Measurements from ENCODE around the gene MAP3K5. TPM values are rescaled to one million over a fixed set of nuclear protein-coding genes. Genes with fewer than 3 reads are reported as not detected.

MAP3K5 gene
- 4.7 and 9.9 TPM in 2 replicates for total RNA-seq (ENCODE audit: low replicate concordance)
- long read RNA-seq, partial matches to known transcripts = 3 of 7 reads
- long read RNA-seq, other reads (novel, unspliced or antisense) = 4 of 7 reads

GRCh38 chr6:136792410-136793262 lies at the start of gene MAP3K5:
MAP3K5 (minus strand) TSS chr6:136792477; CDS start chr6:136792157, 320 bp downstream.
- Mint-ChIP-seq H3K27ac (peak within 1 kb of the TSS; percentile 88), H3K9me3 (peaks cover 3% of the 10 kb centered on the region), H3K4me1 (ENCODE audit: unreplicated experiment) (peaks cover 7% of the 10 kb centered on the region), H3K4me3 (peak within 1 kb of the TSS; percentile 94), H3K36me3 (no peaks in the 10 kb centered on the region), H3K27me3 (peaks cover 33% of the 10 kb centered on the region)
- peak; percentile 90 for DNase-seq (ENCODE audit: extremely low spot score, unreplicated experiment)
- peak; percentile 78 for TF ChIP-seq CTCF (conservative IDR thresholded peaks at IDR 0.05)

GRCh38 chr6:136840276-136841001 lies 48.2 kb upstream of the MAP3K5 start:
- H3K9me3 Mint-ChIP-seq = no peaks in the 10 kb centered on the region

GRCh38 chr6:136831873-136832562 lies 39.7 kb upstream of the MAP3K5 start:
- TF ChIP-seq CTCF (conservative IDR thresholded peaks at IDR 0.05) = no peak
- Mint-ChIP-seq H3K4me1 (ENCODE audit: unreplicated experiment) (no peaks in the 10 kb centered on the region), H3K4me3 (no peak overlapping the region), H3K36me3 (peaks cover 49% of the 10 kb centered on the region), H3K9me3 (peaks cover 8% of the 10 kb centered on the region), H3K27ac (no peak overlapping the region), H3K27me3 (no peaks in the 10 kb centered on the region)
- DNase-seq (ENCODE audit: extremely low spot score, unreplicated experiment) = no peak

More at GRCh38 chr6:136840276-136841001, 48.2 kb upstream of the MAP3K5 start:
- H3K27me3 Mint-ChIP-seq = no peaks in the 10 kb centered on the region
- DNase-seq (ENCODE audit: extremely low spot score, unreplicated experiment) = no peak
- no peak for TF ChIP-seq CTCF (conservative IDR thresholded peaks at IDR 0.05)
- peaks cover 10% of the 10 kb centered on the region for H3K36me3 Mint-ChIP-seq
- peaks cover 20% of the 10 kb centered on the region for H3K4me1 Mint-ChIP-seq (ENCODE audit: unreplicated experiment)
- no peak overlapping the region for H3K27ac Mint-ChIP-seq
- H3K4me3 Mint-ChIP-seq = no peak overlapping the region

GRCh38 chr6:136826216-136826615 lies 33.9 kb upstream of the MAP3K5 start:
- DNase-seq (ENCODE audit: extremely low spot score, unreplicated experiment) = no peak
- no peaks in the 10 kb centered on the region for H3K27me3 Mint-ChIP-seq
- TF ChIP-seq CTCF (conservative IDR thresholded peaks at IDR 0.05) = no peak
- H3K27ac Mint-ChIP-seq = no peak overlapping the region
- H3K4me1 Mint-ChIP-seq (ENCODE audit: unreplicated experiment) = peaks cover 6% of the 10 kb centered on the region
- H3K4me3 Mint-ChIP-seq = no peak overlapping the region
- no peaks in the 10 kb centered on the region for H3K9me3 Mint-ChIP-seq
- peaks cover 38% of the 10 kb centered on the region for H3K36me3 Mint-ChIP-seq

GRCh38 chr6:136823128-136823660 lies 30.9 kb upstream of the MAP3K5 start:
- H3K27ac Mint-ChIP-seq = peak overlapping the region; percentile 86
- H3K9me3 Mint-ChIP-seq = no peaks in the 10 kb centered on the region
- no peak for TF ChIP-seq CTCF (conservative IDR thresholded peaks at IDR 0.05)
- H3K27me3 Mint-ChIP-seq = no peaks in the 10 kb centered on the region
- DNase-seq (ENCODE audit: extremely low spot score, unreplicated experiment) = no peak
- H3K4me1 Mint-ChIP-seq (ENCODE audit: unreplicated experiment) = peaks cover 6% of the 10 kb centered on the region
- H3K4me3 Mint-ChIP-seq = peak overlapping the region; percentile 92
- peaks cover 20% of the 10 kb centered on the region for H3K36me3 Mint-ChIP-seq

Data from type B pancreatic cell (in vitro differentiated cells).